Panc1 (cell line): Measurements from ENCODE around the gene MRPS27. TPM values are rescaled to one million over a fixed set of nuclear protein-coding genes. Genes with fewer than 3 reads are reported as not detected.

Experiments
- ATAC-seq: fragments of 200-7000 bp; cut with Tn5 transposase; 2 replicates; pipeline ENCODE4 v1.9.1; 2020; ENCODE audit warnings: mild to moderate bottlenecking, moderate library complexity
- BruUV-seq: library from RNA; stranded (reverse); fragments of 400-500 nt; replicated peaks from 2 replicates; lab custom pipeline; 2021; lab: Mats Ljungman, UMichigan
- CTCF ChIA-PET: fragments of 300-600 bp; sonication (Branson Sonifier 250); formaldehyde crosslinking; loops from one replicate; lab custom pipeline; 2022; ENCODE audit warnings: antibody characterized with exemption; lab: Charles Lee
- POLR2A ChIA-PET: fragments of 300-600 bp; sonication (Branson Sonifier 250); formaldehyde crosslinking; loops from one replicate; lab custom pipeline; 2022; ENCODE audit warnings: antibody characterized with exemption; lab: Charles Lee
- DNase-seq: peaks from one replicate; pipeline ENCODE4 v3.0.0-alpha.2; 2010; ENCODE audit warnings: low read depth, low spot score
- H3K27ac ChIP-seq: 2 replicates; pipeline ENCODE4 v1.5.1; 2011; ENCODE audit warnings: mild to moderate bottlenecking, low read length, inconsistent platforms
- H3K27me3 ChIP-seq: fragments of 200-500 bp; sonication (Bioruptor generic); 2 replicates; pipeline ENCODE4 v1.6.0; 2014; ENCODE audit warnings: low read length, inconsistent platforms; ENCODE audit not compliant: control insufficient read depth, insufficient read depth
- H3K36me3 ChIP-seq: fragments of 200-500 bp; sonication (Bioruptor generic); 2 replicates; pipeline ENCODE4 v1.5.1; 2014; ENCODE audit warnings: inconsistent platforms, mild to moderate bottlenecking, low read length, moderate library complexity; ENCODE audit not compliant: control insufficient read depth, insufficient read depth
- H3K4me1 ChIP-seq: 2 replicates; pipeline ENCODE4 v1.5.1; 2011; ENCODE audit warnings: inconsistent platforms, mild to moderate bottlenecking, low read length, moderate library complexity; ENCODE audit not compliant: control insufficient read depth, insufficient read depth
- H3K4me3 ChIP-seq, 2 experiments: 2 replicates each; pipeline ENCODE4 v1.5.1; 2011 to 2012; ENCODE audit warnings: low read depth in 2 of 2, low read length in 2 of 2, mild to moderate bottlenecking in 2 of 2, inconsistent platforms in 1 of 2, moderate library complexity in 1 of 2
- H3K9me3 ChIP-seq: fragments of 200-500 bp; sonication (Bioruptor generic); 2 replicates; pipeline ENCODE4 v1.5.1; 2014; ENCODE audit warnings: low read depth, mild to moderate bottlenecking, inconsistent platforms, low read length, moderate library complexity; ENCODE audit not compliant: control insufficient read depth, insufficient read depth
- POLR2AphosphoS5 ChIP-seq: IDR thresholded peaks from 2 replicates; pipeline ENCODE4 v1.6.1; 2012; ENCODE audit warnings: mild to moderate bottlenecking, low read depth, low read length, moderate library complexity
- SIN3A ChIP-seq: IDR thresholded peaks from 2 replicates; pipeline ENCODE4 v1.6.1; 2012; ENCODE audit warnings: low read depth, mild to moderate bottlenecking, low read length, moderate library complexity, borderline replicate concordance; ENCODE audit not compliant: insufficient read depth
- TCF7L2 ChIP-seq: IDR thresholded peaks from 2 replicates; pipeline ENCODE4 v1.6.1; 2011; ENCODE audit warnings: mild to moderate bottlenecking, low read depth, low read length, inconsistent platforms
- in situ Hi-C: cut with HindIII; loops from 2 replicates; pipeline ENCODE4 v1.10.0; 2016; ENCODE audit warnings: low sequenced_read_pairs, low pct_unique_long_range_greater_than_20kb
- intact Hi-C: fragments of 100-400 bp; cut with micrococcal nuclease; formaldehyde crosslinking; loops from one replicate; pipeline ENCODE4 v1.10.0; 2022; ENCODE audit not compliant: unreplicated experiment
- total RNA-seq: library from RNA; stranded (reverse); gene quantifications from one replicate; pipeline ENCODE4 v1.2.1, GENCODE V29; 2021; ENCODE audit not compliant: unreplicated experiment
- TF ChIP-seq, protein P1 (sequence below), 2 experiments: IDR thresholded peaks; 2 replicates each; pipeline ENCODE4 v1.6.1; 2011 to 2012; ENCODE audit warnings: low read depth in 2 of 2, control low read depth in 1 of 2, low read length in 1 of 2, mild to moderate bottlenecking in 1 of 2, moderate library complexity in 1 of 2; ENCODE audit not compliant: insufficient read depth in 1 of 2
- TF ChIP-seq, protein P2 (sequence below): fragments of 450-650 bp; IDR thresholded peaks from 2 replicates; pipeline ENCODE4 v1.5.1; 2017; ENCODE audit warnings: mild to moderate bottlenecking

MRPS27 gene
- total RNA-seq, 1 experiment from 2014 or later, result 67.2 TPM

DNA sequence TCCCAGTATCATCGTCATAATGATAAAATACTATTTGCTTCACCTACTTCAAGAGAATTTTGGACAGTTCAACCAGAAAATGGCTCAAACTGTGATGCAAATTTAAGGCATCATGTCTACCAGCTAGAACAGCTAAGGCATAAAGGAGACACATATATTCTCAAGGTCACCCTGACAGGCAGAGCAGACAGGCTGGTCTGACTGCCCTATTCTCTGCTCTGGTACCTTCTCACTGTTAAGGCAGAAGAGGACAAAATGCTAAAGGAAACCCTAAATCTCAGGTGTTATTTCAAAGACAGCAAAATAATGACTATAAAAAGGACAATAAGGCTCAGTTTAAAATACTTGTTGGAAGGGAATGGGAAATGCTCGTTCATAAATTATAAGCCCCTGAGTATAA, 87.2 kb downstream of the MRPS27 start:
- Histone ChIP-seq H3K27ac (no peak overlapping the region), H3K9me3 (no peaks in the 10 kb centered on the region), H3K36me3 (peaks cover 14% of the 10 kb centered on the region; the same call in 1 of the 2 replicates), H3K4me1 (no peaks in the 10 kb centered on the region; the same call in 1 of the 2 replicates), H3K27me3 (no peaks in the 10 kb centered on the region), H3K4me3 (no peak overlapping the region)
- in situ Hi-C loops, result no loop called here
- DNase-seq (no peak), ATAC-seq (no peak)
- CTCF ChIA-PET, result no interaction called here
- no TSS peak for BruUV-seq
- intact Hi-C loops, result no loop called here
- TF ChIP-seq, protein P1, sequence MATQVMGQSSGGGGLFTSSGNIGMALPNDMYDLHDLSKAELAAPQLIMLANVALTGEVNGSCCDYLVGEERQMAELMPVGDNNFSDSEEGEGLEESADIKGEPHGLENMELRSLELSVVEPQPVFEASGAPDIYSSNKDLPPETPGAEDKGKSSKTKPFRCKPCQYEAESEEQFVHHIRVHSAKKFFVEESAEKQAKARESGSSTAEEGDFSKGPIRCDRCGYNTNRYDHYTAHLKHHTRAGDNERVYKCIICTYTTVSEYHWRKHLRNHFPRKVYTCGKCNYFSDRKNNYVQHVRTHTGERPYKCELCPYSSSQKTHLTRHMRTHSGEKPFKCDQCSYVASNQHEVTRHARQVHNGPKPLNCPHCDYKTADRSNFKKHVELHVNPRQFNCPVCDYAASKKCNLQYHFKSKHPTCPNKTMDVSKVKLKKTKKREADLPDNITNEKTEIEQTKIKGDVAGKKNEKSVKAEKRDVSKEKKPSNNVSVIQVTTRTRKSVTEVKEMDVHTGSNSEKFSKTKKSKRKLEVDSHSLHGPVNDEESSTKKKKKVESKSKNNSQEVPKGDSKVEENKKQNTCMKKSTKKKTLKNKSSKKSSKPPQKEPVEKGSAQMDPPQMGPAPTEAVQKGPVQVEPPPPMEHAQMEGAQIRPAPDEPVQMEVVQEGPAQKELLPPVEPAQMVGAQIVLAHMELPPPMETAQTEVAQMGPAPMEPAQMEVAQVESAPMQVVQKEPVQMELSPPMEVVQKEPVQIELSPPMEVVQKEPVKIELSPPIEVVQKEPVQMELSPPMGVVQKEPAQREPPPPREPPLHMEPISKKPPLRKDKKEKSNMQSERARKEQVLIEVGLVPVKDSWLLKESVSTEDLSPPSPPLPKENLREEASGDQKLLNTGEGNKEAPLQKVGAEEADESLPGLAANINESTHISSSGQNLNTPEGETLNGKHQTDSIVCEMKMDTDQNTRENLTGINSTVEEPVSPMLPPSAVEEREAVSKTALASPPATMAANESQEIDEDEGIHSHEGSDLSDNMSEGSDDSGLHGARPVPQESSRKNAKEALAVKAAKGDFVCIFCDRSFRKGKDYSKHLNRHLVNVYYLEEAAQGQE (IDR thresholded peaks at IDR 0.05; ENCODE audit: insufficient read depth in 1 of 2, low read depth in 2 of 2, low read length in 1 of 2), result no peak
- TF ChIP-seq POLR2AphosphoS5, result no peak
- no peak for TF ChIP-seq SIN3A
- TF ChIP-seq, protein P2, sequence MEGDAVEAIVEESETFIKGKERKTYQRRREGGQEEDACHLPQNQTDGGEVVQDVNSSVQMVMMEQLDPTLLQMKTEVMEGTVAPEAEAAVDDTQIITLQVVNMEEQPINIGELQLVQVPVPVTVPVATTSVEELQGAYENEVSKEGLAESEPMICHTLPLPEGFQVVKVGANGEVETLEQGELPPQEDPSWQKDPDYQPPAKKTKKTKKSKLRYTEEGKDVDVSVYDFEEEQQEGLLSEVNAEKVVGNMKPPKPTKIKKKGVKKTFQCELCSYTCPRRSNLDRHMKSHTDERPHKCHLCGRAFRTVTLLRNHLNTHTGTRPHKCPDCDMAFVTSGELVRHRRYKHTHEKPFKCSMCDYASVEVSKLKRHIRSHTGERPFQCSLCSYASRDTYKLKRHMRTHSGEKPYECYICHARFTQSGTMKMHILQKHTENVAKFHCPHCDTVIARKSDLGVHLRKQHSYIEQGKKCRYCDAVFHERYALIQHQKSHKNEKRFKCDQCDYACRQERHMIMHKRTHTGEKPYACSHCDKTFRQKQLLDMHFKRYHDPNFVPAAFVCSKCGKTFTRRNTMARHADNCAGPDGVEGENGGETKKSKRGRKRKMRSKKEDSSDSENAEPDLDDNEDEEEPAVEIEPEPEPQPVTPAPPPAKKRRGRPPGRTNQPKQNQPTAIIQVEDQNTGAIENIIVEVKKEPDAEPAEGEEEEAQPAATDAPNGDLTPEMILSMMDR, result no peak
- TF ChIP-seq TCF7L2, result no peak
- POLR2A ChIA-PET, result no interaction called here

DNA sequence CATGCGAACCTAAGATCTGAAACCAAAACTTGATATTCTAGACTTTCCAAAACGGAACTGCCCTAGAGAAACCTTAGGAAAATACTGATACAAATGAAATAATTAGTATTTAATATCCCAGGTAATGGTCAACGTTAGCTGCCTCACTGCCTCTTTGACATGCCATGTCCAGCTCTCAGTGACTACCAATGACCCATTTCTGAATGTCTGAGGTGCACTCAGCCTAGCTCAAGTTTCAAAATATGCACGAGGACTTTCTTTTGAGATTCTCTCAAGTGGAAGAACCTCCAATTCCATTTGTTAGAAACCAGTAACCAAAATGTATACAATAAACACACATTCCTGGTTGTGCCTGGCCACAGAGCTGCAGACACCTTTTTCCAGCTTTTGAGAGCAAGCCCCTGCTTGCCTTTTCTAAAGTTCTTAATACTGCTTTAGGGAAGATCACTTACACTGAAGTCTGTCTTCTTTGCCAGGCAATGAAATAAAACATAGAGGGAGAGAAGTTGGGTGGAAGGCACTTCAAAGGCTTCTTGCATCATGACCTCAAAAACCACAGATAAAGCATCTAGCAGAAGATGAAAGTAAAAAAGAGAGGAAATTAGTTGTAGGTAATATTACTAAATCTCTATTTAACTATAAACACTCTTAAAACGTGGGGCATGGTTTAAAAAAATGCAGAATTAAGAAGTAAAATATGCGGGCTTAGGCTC, 87.9 kb downstream of the MRPS27 start:
- ChIA-PET CTCF (no interaction called here), POLR2A (no interaction called here)
- DNase-seq (no peak), ATAC-seq (no peak)
- intact Hi-C loops (no loop called here), in situ Hi-C loops (no loop called here)
- Histone ChIP-seq H3K36me3 (peaks cover 15% of the 10 kb centered on the region; the same call in 1 of the 2 replicates), H3K27me3 (no peaks in the 10 kb centered on the region), H3K4me1 (no peaks in the 10 kb centered on the region; the same call in 1 of the 2 replicates), H3K27ac (no peak overlapping the region), H3K9me3 (no peaks in the 10 kb centered on the region), H3K4me3 (no peak overlapping the region)
- TF ChIP-seq, protein P2, result no peak
- TF ChIP-seq SIN3A (no peak), POLR2AphosphoS5 (no peak), TCF7L2 (no peak)
- TF ChIP-seq, protein P1 (IDR thresholded peaks at IDR 0.05; ENCODE audit: insufficient read depth in 1 of 2, low read depth in 2 of 2, low read length in 1 of 2), result no peak
- no TSS peak for BruUV-seq
